Erythroblast (primary cell): Measurements from ENCODE around the gene PSMD1.

Source experiments
- GATA1 ChIP-seq: IDR thresholded peaks from 2 replicates; pipeline ENCODE4 v1.6.1; 2011; ENCODE audit warnings: low read depth, mild to moderate bottlenecking, control low read depth, low read length, moderate library complexity
- POLR2A ChIP-seq: IDR thresholded peaks from 2 replicates; pipeline ENCODE4 v1.6.1; 2011; ENCODE audit warnings: mild to moderate bottlenecking, low read length

DNA sequence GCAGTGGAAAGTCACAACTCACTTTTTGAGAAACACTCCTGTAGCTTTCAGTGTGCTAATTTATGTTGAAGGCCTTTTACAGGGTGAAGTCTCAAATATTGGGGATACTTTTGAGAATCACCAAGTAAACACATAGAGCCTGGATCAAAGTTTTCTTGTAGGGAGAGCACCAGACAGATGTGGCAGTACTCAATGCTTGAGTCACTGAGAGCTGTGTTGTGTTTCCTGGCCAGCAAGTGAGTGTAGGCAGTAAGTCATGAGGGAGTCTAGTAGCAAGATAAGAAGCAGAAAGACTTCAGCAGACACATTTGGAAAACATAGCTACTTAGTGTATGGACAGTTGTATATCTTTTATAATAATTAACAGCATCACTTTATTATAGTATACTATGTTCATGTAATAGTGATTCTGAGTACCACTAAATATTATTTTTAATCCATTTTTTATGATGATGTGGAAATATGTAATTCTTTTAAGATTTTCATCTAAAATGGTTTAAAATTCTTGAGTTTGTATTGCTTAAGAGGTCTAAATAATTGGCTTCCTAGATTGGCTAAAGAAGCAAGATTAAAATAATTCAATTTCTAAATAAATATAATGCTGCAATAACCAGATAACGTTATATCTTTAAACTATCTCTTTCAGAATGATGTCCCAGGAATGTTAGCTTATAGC lies 12.8 kb downstream of the PSMD1 start:
- TF ChIP-seq POLR2A (no peak), GATA1 (no peak)
